LoVo (cell line): ENCODE data around the gene GATB.

Experiments used
- DNase-seq: peaks from one replicate; pipeline ENCODE4 v3.0.0-alpha.2; 2016; ENCODE audit warnings: low spot score

Gene GATB

GRCh38 chr4:151649479-151649878 lies 111.3 kb downstream of the GATB start:
- no peak for DNase-seq

GRCh38 chr4:151646322-151646721 lies 114.5 kb downstream of the GATB start:
- no peak for DNase-seq

- DNase-seq: no peak
Observed at GRCh38 chr4:151644622-151645021, 116.2 kb downstream of the GATB start.

GRCh38 chr4:151643564-151643963 lies 117.2 kb downstream of the GATB start:
- no peak for DNase-seq

GRCh38 chr4:151641983-151642382 lies 118.8 kb downstream of the GATB start:
- no peak for DNase-seq

- DNase-seq: no peak
Observed at GRCh38 chr4:151641167-151641566, 119.6 kb downstream of the GATB start.

GRCh38 chr4:151640381-151640780 lies 120.4 kb downstream of the GATB start:
- no peak for DNase-seq

- DNase-seq: no peak
Observed at GRCh38 chr4:151638295-151638858, 122.4 kb downstream of the GATB start.

- DNase-seq: no peak
Observed at GRCh38 chr4:151631349-151631748, 129.5 kb downstream of the GATB start.

GRCh38 chr4:151629097-151629783 lies 131.6 kb downstream of the GATB start:
- no peak for DNase-seq

- DNase-seq: no peak
Observed at GRCh38 chr4:151628001-151628608, 132.7 kb downstream of the GATB start.

GRCh38 chr4:151627491-151627890 lies 133.3 kb downstream of the GATB start:
- DNase-seq: no peak

- no peak for DNase-seq
Observed at GRCh38 chr4:151626751-151627150, 134.1 kb downstream of the GATB start.

- no peak for DNase-seq
Observed at GRCh38 chr4:151626228-151626627, 134.6 kb downstream of the GATB start.

- no peak for DNase-seq
Observed at GRCh38 chr4:151624626-151625565, 135.9 kb downstream of the GATB start.
